IMR-90 (cell line): Measurements from ENCODE around the gene IRF2BP2. TPM values are rescaled to one million over a fixed set of nuclear protein-coding genes. Genes with fewer than 3 reads are reported as not detected.

Experiments used
- ATAC-seq: fragments of 200-7000 bp; cut with Tn5 transposase; 2 replicates; pipeline ENCODE4 v1.9.1; 2020; ENCODE audit warnings: low read depth, mild to moderate bottlenecking, moderate library complexity
- BruUV-seq: library from RNA; stranded (reverse); fragments of 400-500 nt; replicated peaks from 2 replicates; lab custom pipeline; 2021; lab: Mats Ljungman, UMichigan
- CTCF ChIA-PET: fragments of 300-600 bp; formaldehyde crosslinking; extraction: SDS; loops from one replicate; lab custom pipeline; 2021; ENCODE audit warnings: antibody characterized with exemption; lab: Yijun Ruan, JAX
- POLR2A ChIA-PET: fragments of 300-600 bp; sonication (Branson Sonifier 250); formaldehyde crosslinking; loops from one replicate; lab custom pipeline; 2022; ENCODE audit warnings: antibody characterized with exemption; ENCODE audit not compliant: unreplicated experiment; lab: Charles Lee
- DNase-seq: peaks from one replicate; pipeline ENCODE4 v3.0.0; 2013
- H2AFZ ChIP-seq: replicated peaks from 2 replicates; pipeline ENCODE3; 2013; ENCODE audit warnings: low read length, mild to moderate bottlenecking; ENCODE audit not compliant: poor library complexity
- H2AK5ac ChIP-seq: 2 replicates; pipeline ENCODE4 v1.6.1; 2013; ENCODE audit warnings: low read depth, low read length, inconsistent platforms
- H2AK9ac ChIP-seq: replicated peaks from 2 replicates; pipeline ENCODE3; 2013; ENCODE audit warnings: mild to moderate bottlenecking, low read depth, low read length, moderate library complexity; ENCODE audit not compliant: poor library complexity
- H2BK120ac ChIP-seq: 2 replicates; pipeline ENCODE4 v1.6.1; 2013; ENCODE audit warnings: low read depth, low read length, inconsistent platforms
- H2BK15ac ChIP-seq: 3 replicates; pipeline ENCODE4 v1.6.1; 2013; ENCODE audit warnings: low read depth, low read length, inconsistent platforms
- H2BK20ac ChIP-seq: 2 replicates; pipeline ENCODE4 v1.6.1; 2013; ENCODE audit warnings: low read depth, mild to moderate bottlenecking, inconsistent platforms, low read length, moderate library complexity
- H2BK5ac ChIP-seq: 2 replicates; pipeline ENCODE4 v1.6.1; 2013; ENCODE audit warnings: mild to moderate bottlenecking, low read depth, low read length, inconsistent platforms; ENCODE audit not compliant: poor library complexity, severe bottlenecking
- H3K14ac ChIP-seq: replicated peaks from 2 replicates; pipeline ENCODE4 v1.6.1; 2013; ENCODE audit warnings: low read depth, low read length, inconsistent platforms
- H3K18ac ChIP-seq: 2 replicates; pipeline ENCODE4 v1.6.1; 2013; ENCODE audit warnings: low read depth, low read length, control low read depth
- H3K23ac ChIP-seq: 2 replicates; pipeline ENCODE4 v1.6.1; 2013; ENCODE audit warnings: low read depth, low read length, inconsistent platforms
- H3K27ac ChIP-seq: 2 replicates; pipeline ENCODE4 v1.5.1; 2013; ENCODE audit warnings: mild to moderate bottlenecking, control low read depth, low read length; ENCODE audit not compliant: insufficient read depth
- H3K27me3 ChIP-seq: 2 replicates; pipeline ENCODE4 v1.6.1; 2013; ENCODE audit warnings: low read length; ENCODE audit not compliant: control insufficient read depth, insufficient read depth
- H3K36me3 ChIP-seq: 2 replicates; pipeline ENCODE4 v1.6.1; 2013; ENCODE audit warnings: low read length, mixed read lengths; ENCODE audit not compliant: control insufficient read depth, insufficient read depth
- H3K4ac ChIP-seq: 2 replicates; pipeline ENCODE4 v1.6.1; 2013; ENCODE audit warnings: low read depth, low read length, inconsistent platforms
- H3K4me1 ChIP-seq: 2 replicates; pipeline ENCODE4 v1.6.1; 2013; ENCODE audit warnings: low read length, mixed read lengths; ENCODE audit not compliant: control insufficient read depth, insufficient read depth
- H3K4me2 ChIP-seq: 2 replicates; pipeline ENCODE4 v1.6.1; 2013; ENCODE audit warnings: low read depth, mild to moderate bottlenecking, control low read depth, low read length, moderate library complexity
- H3K4me3 ChIP-seq: 2 replicates; pipeline ENCODE4 v1.5.1; 2013; ENCODE audit warnings: low read depth, mild to moderate bottlenecking, control low read depth, low read length, moderate library complexity; ENCODE audit not compliant: insufficient read depth
- H3K56ac ChIP-seq: 2 replicates; pipeline ENCODE4 v1.6.1; 2013; ENCODE audit warnings: low read length, inconsistent platforms; ENCODE audit not compliant: insufficient read depth; ENCODE audit errors: extremely low read depth
- H3K79me1 ChIP-seq, 2 experiments: 2 replicates each; pipeline ENCODE4 v1.6.1; 2013; ENCODE audit warnings: low read length in 2 of 2, inconsistent platforms in 1 of 2, low read depth in 1 of 2
- H3K9ac ChIP-seq: 2 replicates; pipeline ENCODE4 v1.6.1; 2013; ENCODE audit warnings: low read depth, low read length, control low read depth
- H3K9me1 ChIP-seq: 2 replicates; pipeline ENCODE4 v1.6.1; 2013; ENCODE audit warnings: low read length, inconsistent platforms; ENCODE audit not compliant: insufficient read depth
- H3K9me3 ChIP-seq: 2 replicates; pipeline ENCODE4 v1.6.1; 2013; ENCODE audit warnings: low read length; ENCODE audit not compliant: control insufficient read depth, insufficient read depth
- H4K20me1 ChIP-seq: 2 replicates; pipeline ENCODE4 v1.6.1; 2013; ENCODE audit warnings: low read length, inconsistent platforms; ENCODE audit not compliant: insufficient read depth
- H4K5ac ChIP-seq: 2 replicates; pipeline ENCODE4 v1.6.1; 2013; ENCODE audit warnings: mild to moderate bottlenecking, low read depth, low read length, control low read depth
- H4K8ac ChIP-seq, 2 experiments: 2 replicates each; pipeline ENCODE4 v1.6.1; 2013; ENCODE audit warnings: low read depth in 2 of 2, low read length in 2 of 2, control low read depth in 1 of 2, inconsistent platforms in 1 of 2
- H4K91ac ChIP-seq: 2 replicates; pipeline ENCODE4 v1.6.1; 2013; ENCODE audit warnings: low read depth, low read length, inconsistent platforms; ENCODE audit not compliant: insufficient read depth
- CEBPB ChIP-seq: IDR thresholded peaks from 2 replicates; pipeline ENCODE4 v1.6.1; 2012; ENCODE audit warnings: low read depth, low read length, improper control_type of control experiment
- POLR2A ChIP-seq: IDR thresholded peaks from 2 replicates; pipeline ENCODE4 v1.6.1; 2012; ENCODE audit warnings: mild to moderate bottlenecking, low read depth, low read length
- WGBS, 2 experiments: methylation state at CpG; one replicate each; pipeline versions ENCODE4 v1.1.5 to v1.1.7; 2013; ENCODE audit warnings: missing lambda C conversion rate in 2 of 2; ENCODE audit not compliant: insufficient read length in 1 of 2; ENCODE audit errors: extremely low coverage in 2 of 2; 5-methylcytosine and 5-hydroxymethylcytosine counted together
- dilution Hi-C: fragments of 300-500 bp; cut with HindIII; formaldehyde crosslinking; loops from one replicate; pipeline ENCODE4 v1.14.3; 2018; ENCODE audit warnings: low sequenced_read_pairs; ENCODE audit not compliant: unreplicated experiment
- in situ Hi-C: fragments of 300-500 bp; cut with MboI; formaldehyde crosslinking; loops from 3 replicates; pipeline ENCODE4 v1.14.3; 2019; ENCODE audit warnings: low sequenced_read_pairs, inconsistent platforms, mixed read lengths
- intact Hi-C: fragments of 100-400 bp; cut with micrococcal nuclease; formaldehyde crosslinking; loops from 2 replicates; pipeline ENCODE4 v1.10.0; 2022
- polyA plus RNA-seq, 3 experiments: library from polyadenylated mRNA; depleted of rRNA; stranded (reverse); fragments of >200 nt; gene quantifications; 2 replicates each; pipeline ENCODE4 v1.2.3, GENCODE V29; 2012; ENCODE audit warnings: low replicate concordance in 1 of 3
- total RNA-seq: library from RNA; depleted of rRNA; stranded (reverse); fragments of >200 nt; gene quantifications from 2 replicates; pipeline ENCODE4 v1.2.3, GENCODE V29; 2012

IRF2BP2 gene
- total and polyA plus RNA-seq, 2 of the 4 experiments (the other 2 are of a cell fraction): 47.0 to 66.6 TPM

DNA sequence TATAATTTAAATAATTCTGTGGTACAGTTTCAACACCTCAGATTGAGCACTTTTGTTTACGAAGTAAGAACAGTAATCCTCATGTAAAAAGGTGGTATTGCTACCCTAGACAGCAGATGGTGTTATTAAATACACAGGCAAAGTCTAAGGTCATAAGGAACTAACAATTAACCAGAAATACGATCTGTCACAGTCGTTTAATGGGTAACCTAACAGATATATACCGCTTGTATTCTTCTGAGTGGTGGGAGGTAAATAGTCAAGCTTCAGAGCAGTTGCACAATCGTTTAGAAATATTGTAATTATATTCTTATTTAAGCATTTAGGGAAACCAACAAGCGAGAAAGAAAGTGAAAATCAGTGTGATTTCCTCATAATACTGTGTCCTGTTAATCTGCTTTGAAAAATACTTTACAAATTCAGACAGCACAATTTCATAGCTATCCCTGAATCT, 9.8 kb upstream of the IRF2BP2 start:
- peak overlapping the region; percentile 100 for H2BK5ac ChIP-seq
- DNase-seq (no peak), ATAC-seq (no peak)
- dilution Hi-C loops: no loop called here
- H4K5ac ChIP-seq: peak overlapping the region; percentile 77; the same call in 1 of the 2 replicates
- peak overlapping the region; percentile 87; the same call in 1 of the 2 replicates for H4K91ac ChIP-seq
- no peaks in the 10 kb centered on the region for H3K27me3 ChIP-seq
- H3K79me1 ChIP-seq: peaks cover 0 to 5% of the 10 kb centered on the region in 2 experiments; a peak in 2 of 4 replicates
- H2AFZ ChIP-seq: no peak overlapping the region
- no peaks in the 10 kb centered on the region for H3K9me3 ChIP-seq
- H3K4me2 ChIP-seq: no peak overlapping the region; the same call in 1 of the 2 replicates
- peak overlapping the region; percentile 45; the same call in 1 of the 2 replicates for H3K23ac ChIP-seq
- no peaks in the 10 kb centered on the region for H3K36me3 ChIP-seq
- H2AK5ac ChIP-seq: no peak overlapping the region
- no peak overlapping the region for H3K56ac ChIP-seq
- no peak overlapping the region for H3K9ac ChIP-seq
- no peaks in the 10 kb centered on the region for H4K20me1 ChIP-seq
- no peak overlapping the region for H3K4me3 ChIP-seq
- peaks cover 15% of the 10 kb centered on the region for H3K9me1 ChIP-seq
- H2BK20ac ChIP-seq: peak overlapping the region; percentile 74; the same call in 1 of the 2 replicates
- H3K14ac ChIP-seq: peak overlapping the region; percentile 85
- BruUV-seq: no TSS peak
- no CpG with 5 or more reads among the region's 6 CpGs for WGBS, 2 experiments
- TF ChIP-seq CEBPB (peak; percentile 67), POLR2A (no peak)
- H4K8ac ChIP-seq: peak overlapping the region in 1 of 2 experiments; percentile 70; a peak in 3 of 4 replicates
- peak overlapping the region; percentile 90; the same call in 1 of the 2 replicates for H3K18ac ChIP-seq
- CTCF ChIA-PET: interaction anchor here (0.7 to 0.9 kb wide), 2 partner anchors 380 to 448 kb away, joined by 3 read pairs; no protein-coding TSS in a partner anchor
- H2AK9ac ChIP-seq: no peak overlapping the region
- peak overlapping the region; percentile 79; the same call in 1 of the 2 replicates for H2BK120ac ChIP-seq
- H3K4ac ChIP-seq: peak overlapping the region; percentile 77; the same call in 1 of the 2 replicates
- peak overlapping the region; percentile 84; the same call in 2 of the 3 replicates for H2BK15ac ChIP-seq
- H3K27ac ChIP-seq: no peak overlapping the region
- POLR2A ChIA-PET: interaction anchor here (1.0 kb wide), 1 partner anchor 104 kb away, joined by 4 read pairs; no protein-coding TSS in a partner anchor
- in situ Hi-C loops: loop anchor here (25.0 kb wide), 1 partner anchor 242 kb away; no protein-coding TSS in a partner anchor
- intact Hi-C loops: no loop called here
- peaks cover 26% of the 10 kb centered on the region for H3K4me1 ChIP-seq
